Endothelial cell (in vitro differentiated cells): Measurements from ENCODE around the gene ARCN1. TPM values are rescaled to one million over a fixed set of nuclear protein-coding genes. Genes with fewer than 3 reads are reported as not detected.

ENCODE experiments used
- DNase-seq: peaks from one replicate; pipeline ENCODE4 v3.0.0; 2021; ENCODE audit warnings: low spot score
- H3K27ac Mint-ChIP-seq: one replicate; pipeline ENCODE4 v1.8.0; 2021; ENCODE audit warnings: mixed read lengths, inconsistent platforms; ENCODE audit not compliant: unreplicated experiment
- H3K27me3 Mint-ChIP-seq: one replicate; pipeline ENCODE4 v1.8.0; 2021; ENCODE audit warnings: mild to moderate bottlenecking, moderate library complexity, mixed read lengths, inconsistent platforms; ENCODE audit not compliant: unreplicated experiment
- H3K36me3 Mint-ChIP-seq: one replicate; pipeline ENCODE4 v1.8.0; 2021; ENCODE audit warnings: mild to moderate bottlenecking, low read depth, mixed read lengths, inconsistent platforms; ENCODE audit not compliant: unreplicated experiment
- H3K4me1 Mint-ChIP-seq: one replicate; pipeline ENCODE4 v1.8.0; 2021; ENCODE audit warnings: mild to moderate bottlenecking, mixed read lengths, inconsistent platforms; ENCODE audit not compliant: unreplicated experiment
- H3K4me3 Mint-ChIP-seq: one replicate; pipeline ENCODE4 v1.8.0; 2021; ENCODE audit warnings: mild to moderate bottlenecking, mixed read lengths, inconsistent platforms; ENCODE audit not compliant: unreplicated experiment
- H3K9me3 Mint-ChIP-seq: one replicate; pipeline ENCODE4 v1.8.0; 2021; ENCODE audit warnings: mixed read lengths, inconsistent platforms; ENCODE audit not compliant: unreplicated experiment
- CTCF ChIP-seq: fragments of 200-600 bp; sonication (generic); IDR thresholded peaks from one replicate; pipeline ENCODE4 v1.5.0; 2021; ENCODE audit warnings: antibody characterized with exemption; ENCODE audit not compliant: unreplicated experiment
- long read RNA-seq: library from polyadenylated mRNA; unstranded; transcript quantifications from one replicate; pipeline ENCODE4 v2.0.0, GENCODE V29; 2020; ENCODE audit not compliant: unreplicated experiment
- total RNA-seq: library from RNA; stranded (reverse); fragmentation: NEBNext Ultra II Directional; extraction: Animal tissue kit (Norgen Biotek cat#: 25700); gene quantifications from one replicate; pipeline ENCODE4 v1.2.1, GENCODE V29; 2021; ENCODE audit not compliant: unreplicated experiment

Gene ARCN1
- total RNA-seq = 145 TPM
- long read RNA-seq, transcript ARCN1-201 (10 exons, 3,845 nt) = major isoform, 5 of 8 reads
- long read RNA-seq, partial matches to known transcripts = 1 of 8 reads
- long read RNA-seq, other reads (novel, unspliced or antisense) = 2 of 8 reads

GRCh38 chr11:118572061-118572980 lies at the start of gene ARCN1:
ARCN1 (plus strand) TSS chr11:118572409; CDS start chr11:118572548, 139 bp downstream.
- peaks cover 6% of the 10 kb centered on the region for H3K27me3 Mint-ChIP-seq
- TF ChIP-seq CTCF = no peak
- DNase-seq = peak; percentile 72
- H3K27ac Mint-ChIP-seq = peak within 1 kb of the TSS; percentile 95
- no peaks in the 10 kb centered on the region for H3K9me3 Mint-ChIP-seq
- H3K36me3 Mint-ChIP-seq = peaks cover under 1% of the 10 kb centered on the region
- peaks cover 19% of the 10 kb centered on the region for H3K4me1 Mint-ChIP-seq
- peak within 1 kb of the TSS; percentile 98 for H3K4me3 Mint-ChIP-seq

GRCh38 chr11:118522571-118523072 lies 49.6 kb upstream of the ARCN1 start:
- Mint-ChIP-seq H3K4me3 (peak overlapping the region; percentile 26), H3K27me3 (peaks cover 4% of the 10 kb centered on the region), H3K9me3 (no peaks in the 10 kb centered on the region), H3K27ac (no peak overlapping the region), H3K4me1 (no peaks in the 10 kb centered on the region), H3K36me3 (peaks cover 46% of the 10 kb centered on the region)
- peak; percentile 32 for DNase-seq
- no peak for TF ChIP-seq CTCF

- Mint-ChIP-seq H3K27ac (no peak overlapping the region), H3K36me3 (peaks cover 37% of the 10 kb centered on the region)
These were observed 47.9 kb upstream of the ARCN1 start for GRCh38 chr11:118524356-118524755.

GRCh38 chr11:118524757-118525470 lies 47.3 kb upstream of the ARCN1 start:
- Mint-ChIP-seq H3K27ac (no peak overlapping the region), H3K4me3 (no peak overlapping the region), H3K27me3 (peaks cover 15% of the 10 kb centered on the region), H3K9me3 (no peaks in the 10 kb centered on the region), H3K36me3 (peaks cover 34% of the 10 kb centered on the region), H3K4me1 (peaks cover 7% of the 10 kb centered on the region)
- no peak for TF ChIP-seq CTCF
- no peak for DNase-seq

More at GRCh38 chr11:118524356-118524755, 47.9 kb upstream of the ARCN1 start:
- H3K27me3 Mint-ChIP-seq = peaks cover 15% of the 10 kb centered on the region
- no peak for TF ChIP-seq CTCF
- DNase-seq = no peak
- H3K4me1 Mint-ChIP-seq = peaks cover 4% of the 10 kb centered on the region
- no peaks in the 10 kb centered on the region for H3K9me3 Mint-ChIP-seq
- peak overlapping the region; percentile 49 for H3K4me3 Mint-ChIP-seq
